WI38 (cell line): Measurements from ENCODE around the gene MPZ.

ENCODE experiments used
- H3K4me3 ChIP-seq: 2 replicates; pipeline ENCODE4 v1.5.1; 2011; ENCODE audit warnings: low read depth, mild to moderate bottlenecking, control low read depth, low read length
- TF ChIP-seq, protein P1 (sequence below): IDR thresholded peaks from 2 replicates; pipeline ENCODE4 v1.5.1; 2012; ENCODE audit warnings: low read depth, mild to moderate bottlenecking, control low read depth, low read length

MPZ gene

DNA sequence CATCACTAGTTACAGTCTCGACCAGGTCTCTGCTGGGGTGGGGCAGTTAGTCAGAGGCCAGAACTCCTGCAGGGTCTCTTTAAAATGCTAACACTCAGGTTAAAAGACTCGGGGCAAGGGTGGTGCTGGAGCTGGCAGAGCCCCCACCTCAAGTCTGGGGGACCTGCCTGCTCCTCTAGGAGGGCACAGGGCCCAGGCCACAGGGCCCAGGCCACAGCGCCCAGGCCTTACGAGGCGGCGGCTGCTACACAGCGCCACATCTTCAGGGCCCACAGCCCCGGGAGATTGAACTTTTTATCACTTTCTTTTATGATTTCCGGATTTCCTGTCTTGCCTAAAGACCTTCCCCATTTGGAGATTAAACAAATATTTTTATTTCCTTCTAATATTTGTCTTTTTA, 10.4 kb downstream of the MPZ start:
- TF ChIP-seq, protein P1, sequence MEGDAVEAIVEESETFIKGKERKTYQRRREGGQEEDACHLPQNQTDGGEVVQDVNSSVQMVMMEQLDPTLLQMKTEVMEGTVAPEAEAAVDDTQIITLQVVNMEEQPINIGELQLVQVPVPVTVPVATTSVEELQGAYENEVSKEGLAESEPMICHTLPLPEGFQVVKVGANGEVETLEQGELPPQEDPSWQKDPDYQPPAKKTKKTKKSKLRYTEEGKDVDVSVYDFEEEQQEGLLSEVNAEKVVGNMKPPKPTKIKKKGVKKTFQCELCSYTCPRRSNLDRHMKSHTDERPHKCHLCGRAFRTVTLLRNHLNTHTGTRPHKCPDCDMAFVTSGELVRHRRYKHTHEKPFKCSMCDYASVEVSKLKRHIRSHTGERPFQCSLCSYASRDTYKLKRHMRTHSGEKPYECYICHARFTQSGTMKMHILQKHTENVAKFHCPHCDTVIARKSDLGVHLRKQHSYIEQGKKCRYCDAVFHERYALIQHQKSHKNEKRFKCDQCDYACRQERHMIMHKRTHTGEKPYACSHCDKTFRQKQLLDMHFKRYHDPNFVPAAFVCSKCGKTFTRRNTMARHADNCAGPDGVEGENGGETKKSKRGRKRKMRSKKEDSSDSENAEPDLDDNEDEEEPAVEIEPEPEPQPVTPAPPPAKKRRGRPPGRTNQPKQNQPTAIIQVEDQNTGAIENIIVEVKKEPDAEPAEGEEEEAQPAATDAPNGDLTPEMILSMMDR: no peak
- no peak overlapping the region for H3K4me3 ChIP-seq

DNA sequence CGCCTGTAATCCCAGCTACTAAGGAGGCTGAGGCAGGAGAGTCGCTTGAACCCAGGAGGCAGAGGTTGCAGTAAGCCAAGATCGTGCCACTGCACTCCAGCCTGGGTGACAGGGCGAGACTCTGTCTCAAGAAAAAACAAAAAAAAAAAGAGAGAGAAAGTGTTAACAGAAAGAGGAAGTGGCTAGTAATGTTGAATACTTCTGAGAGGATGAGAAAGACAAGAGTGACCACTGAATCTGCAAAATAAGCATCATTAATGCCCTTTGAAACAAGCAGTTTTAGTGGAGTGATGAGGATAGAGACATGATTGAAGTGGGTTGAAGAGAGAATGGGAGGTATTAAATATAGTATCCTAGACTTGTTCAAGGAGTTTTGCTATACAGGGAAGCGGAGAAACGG, 11.7 kb downstream of the MPZ start:
- H3K4me3 ChIP-seq: no peak overlapping the region
- TF ChIP-seq, protein P1: no peak

DNA sequence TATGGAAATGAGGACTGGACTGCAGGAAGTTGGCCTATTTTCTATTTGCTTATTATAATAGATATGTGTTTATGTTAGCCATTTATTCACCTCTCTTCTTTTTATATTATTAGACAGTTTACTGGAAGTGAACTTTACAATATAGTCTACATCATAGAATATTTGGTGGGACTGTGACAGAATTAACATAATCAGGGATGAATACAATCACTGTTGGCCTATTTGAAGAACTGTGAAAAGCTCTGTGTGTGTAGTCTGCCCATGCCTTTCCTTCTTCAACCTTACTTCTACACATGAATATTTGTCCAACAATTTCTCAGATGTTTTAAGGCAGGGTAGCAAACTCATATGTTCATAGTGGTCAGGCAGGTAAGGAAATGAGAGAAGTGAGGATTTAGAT, 12.4 kb downstream of the MPZ start:
- TF ChIP-seq, protein P1: no peak
- no peak overlapping the region for H3K4me3 ChIP-seq

DNA sequence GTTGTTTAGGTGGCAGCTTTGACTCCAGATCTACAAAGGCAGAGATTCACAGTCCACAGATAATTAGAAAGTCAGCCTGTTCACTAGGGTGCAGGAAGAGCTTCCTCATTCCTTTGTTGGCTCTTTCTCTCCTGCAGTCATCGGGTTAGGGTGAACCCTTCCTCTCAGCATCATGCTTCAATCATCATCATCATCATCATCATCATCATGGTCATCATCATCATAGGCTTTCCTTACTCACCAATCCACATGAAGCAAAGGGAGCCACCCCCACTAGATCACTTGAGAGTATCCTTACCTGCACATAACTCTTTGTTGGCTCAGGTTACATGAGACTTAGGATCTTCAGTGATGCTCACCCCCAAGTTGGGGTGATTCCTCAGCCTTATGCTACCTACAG, 19.0 kb downstream of the MPZ start:
- H3K4me3 ChIP-seq: no peak overlapping the region
- TF ChIP-seq, protein P1: no peak

DNA sequence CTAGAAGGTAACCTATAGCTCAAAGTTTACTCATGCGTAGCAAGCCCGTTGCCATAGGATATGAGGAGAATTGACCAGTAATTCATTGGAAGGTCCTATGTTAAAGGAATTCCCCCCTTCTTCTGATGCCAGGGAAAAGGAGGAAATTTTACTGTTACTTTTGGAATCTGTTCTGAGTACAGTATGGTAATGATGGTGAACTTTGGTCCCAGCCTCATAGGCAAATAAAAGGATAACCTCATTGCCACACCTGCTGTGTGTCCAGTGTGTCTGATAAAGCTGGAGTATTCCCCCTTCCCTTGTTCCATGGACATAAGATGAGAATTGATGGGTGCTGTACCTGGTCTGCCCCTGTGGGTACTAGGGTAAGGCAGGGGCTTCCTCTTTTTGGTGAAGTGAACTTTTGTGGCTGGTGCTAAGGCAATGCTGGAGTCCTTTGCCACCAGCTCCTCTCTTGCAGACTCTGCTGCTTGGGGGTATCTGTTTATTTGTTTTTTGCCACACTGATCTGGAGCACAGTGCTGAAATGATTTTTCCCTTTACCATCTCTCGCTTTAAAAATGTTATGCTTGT, 22.2 kb downstream of the MPZ start:
- no peak overlapping the region for H3K4me3 ChIP-seq
- TF ChIP-seq, protein P1: no peak

DNA sequence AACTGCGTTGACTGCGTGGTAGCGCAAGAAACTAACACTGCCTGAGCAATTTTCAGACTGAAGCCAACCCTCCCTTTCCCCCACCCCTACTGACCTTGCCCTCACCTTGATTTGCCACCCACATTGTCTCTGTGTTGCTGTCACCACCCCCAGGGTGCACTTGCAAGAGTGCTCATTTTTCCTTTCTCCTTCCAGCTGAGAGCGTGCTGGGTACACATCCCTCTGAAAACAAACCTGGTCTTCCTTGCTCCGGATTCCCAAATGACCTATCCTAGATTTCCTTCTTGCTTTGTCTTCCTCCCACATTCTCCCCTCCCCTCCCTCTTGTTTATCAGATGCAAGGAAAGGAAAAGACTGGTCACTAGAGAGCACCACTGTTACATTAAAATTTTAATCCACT, 24.2 kb downstream of the MPZ start:
- no peak overlapping the region for H3K4me3 ChIP-seq
- TF ChIP-seq, protein P1: no peak

DNA sequence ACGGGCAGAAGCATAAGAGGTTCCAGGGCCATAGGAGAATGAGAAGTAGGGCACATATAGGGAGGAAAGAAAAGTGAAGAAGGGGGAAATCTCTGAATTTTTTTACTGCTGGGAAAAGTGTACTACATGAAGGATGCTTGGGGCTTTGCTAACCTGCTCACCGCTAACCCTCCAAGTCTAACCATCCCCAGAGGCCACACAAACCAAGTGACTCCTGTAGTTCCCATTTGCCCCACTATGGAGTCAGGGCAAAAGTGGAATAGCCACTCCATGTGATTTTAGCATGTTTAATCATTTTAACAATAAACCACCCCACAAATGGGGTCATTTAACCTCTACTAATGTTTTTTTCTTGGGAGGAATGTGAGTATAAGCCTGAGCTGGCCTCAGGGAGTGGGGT, 24.7 kb downstream of the MPZ start:
- TF ChIP-seq, protein P1: no peak
- H3K4me3 ChIP-seq: no peak overlapping the region
